ENCODE measurements around the gene SLC44A4. TPM values are rescaled to one million over a fixed set of nuclear protein-coding genes. Genes with fewer than 3 reads are reported as not detected.
A peak's percentile ranks its signal among the peaks of the same experiment; 100 is the strongest.

Gene SLC44A4
- total and polyA plus RNA-seq, 2 of the 8 experiments (the other 6 are each of a cell fraction or from before 2014, with no cell fraction given) = 4.8 to 7.0 TPM

GRCh38 chr6:31878222-31878621, 575 bp downstream of the SLC44A4 start:
- H4K20me1 ChIP-seq (replicated peaks in 1 of 2; ENCODE audit: control insufficient read depth in 1 of 2, insufficient read depth in 2 of 2, low read length in 2 of 2) = peaks cover 2 to 11% of the 10 kb centered on the region in 2 experiments
- H2BK15ac ChIP-seq (ENCODE audit: low read length) = no peak overlapping the region
- H2BK20ac ChIP-seq (ENCODE audit: low read length) = no peak overlapping the region
- DNase-seq (ENCODE audit: low read depth in 1 of 2, low spot score in 2 of 2) (no peak), FAIRE-seq (no peak)
- no peaks in the 10 kb centered on the region for H3K27me3 ChIP-seq (replicated peaks in 1 of 4; ENCODE audit: control insufficient read depth in 3 of 4, extremely low read depth in 1 of 4, insufficient read depth in 3 of 4, low read length in 3 of 4)
- peak overlapping the region in 1 of 4 experiments; percentile 46; a peak in 2 of 8 replicates for H3K4me3 ChIP-seq (ENCODE audit: extremely low read depth in 1 of 4, insufficient read depth in 2 of 4, low read depth in 3 of 4, low read length in 4 of 4)
- H3K9ac ChIP-seq (replicated peaks in 1 of 4; ENCODE audit: extremely low read depth in 1 of 4, low read depth in 3 of 4, low read length in 3 of 4) = no peak overlapping the region
- H4K5ac ChIP-seq (ENCODE audit: insufficient read length, low read depth, low read length) = no peak overlapping the region
- no peak overlapping the region for H3K23ac ChIP-seq (ENCODE audit: insufficient read length)
- H3K4me1 ChIP-seq (replicated peaks in 1 of 4; ENCODE audit: control insufficient read depth in 3 of 4, insufficient read depth in 4 of 4, low read length in 3 of 4) = peaks cover 0 to 11% (median 0%) of the 10 kb centered on the region in 4 experiments; a peak in 1 of 7 replicates
- no peaks in the 10 kb centered on the region for H3K23me2 ChIP-seq (ENCODE audit: low read depth, low read length)
- no peaks in the 10 kb centered on the region for H3K79me2 ChIP-seq (ENCODE audit: control insufficient read depth in 1 of 2, insufficient read depth in 2 of 2, low read length in 2 of 2)
- ChIA-PET POLR2A (ENCODE audit: partially characterized antibody) (interaction anchor here (0.6 to 5.6 kb wide), 8 partner anchors 8 to 82 kb away, joined by 3 to 47 read pairs (median 4); partner anchors contain the start of genes HSPA1B, NEU1 and VARS1), CTCF (ENCODE audit: partially characterized antibody) (interaction anchor here (0.6 to 8.1 kb wide), 4 partner anchors 10 to 87 kb away, joined by 3 to 59 read pairs (median 3); no protein-coding TSS in a partner anchor)
- no peak overlapping the region for H4K8ac ChIP-seq (ENCODE audit: extremely low read depth, insufficient read depth, low read length)
- H2BK5ac ChIP-seq (ENCODE audit: low read depth, low read length) = no peak overlapping the region
- no peak overlapping the region for H3K14ac ChIP-seq (ENCODE audit: insufficient read length)
- no peak overlapping the region for H3K27ac ChIP-seq (ENCODE audit: low read depth, low read length)
- no peak overlapping the region for H3K4ac ChIP-seq (replicated peaks; ENCODE audit: insufficient read length, low read depth, low read length)
- H2BK120ac ChIP-seq (replicated peaks; ENCODE audit: low read depth, low read length) = no peak overlapping the region
- no peak overlapping the region for H4K91ac ChIP-seq (replicated peaks; ENCODE audit: insufficient read length, low read length)
- no peak overlapping the region for H3K56ac ChIP-seq (replicated peaks; ENCODE audit: insufficient read length, low read depth, low read length)
- no peaks in the 10 kb centered on the region for H3K9me3 ChIP-seq (ENCODE audit: insufficient read depth in 2 of 2, low read depth in 1 of 2, low read length in 1 of 2)
- H3K36me3 ChIP-seq (ENCODE audit: control insufficient read depth in 2 of 4, insufficient read depth in 4 of 4, low read length in 3 of 4) = peaks cover 15 to 34% (median 29%) of the 10 kb centered on the region in 4 experiments
- peak overlapping the region; percentile 52 to 58; a peak in 3 of 4 replicates for H3K4me2 ChIP-seq (ENCODE audit: insufficient read depth in 1 of 2, low read depth in 2 of 2, low read length in 2 of 2)
- H2AK5ac ChIP-seq (ENCODE audit: low read depth, low read length) = no peak overlapping the region
- 94% methylated on average over 2 of the region's 3 CpGs; no CpG with 5 or more reads in 1 of the 2 experiments for WGBS, 2 experiments (ENCODE audit: extremely low coverage in 1 of 2, insufficient coverage in 1 of 2, insufficient read length in 1 of 2, insufficient replicate concordance in 2 of 2, low coverage in 1 of 2, low lambda C conversion rate in 2 of 2, missing lambda C conversion rate in 1 of 2)
- H2AFZ ChIP-seq (ENCODE audit: low read length) = no peak overlapping the region
- peak overlapping the region; percentile 48; the same call in 1 of the 2 replicates for H3K18ac ChIP-seq (ENCODE audit: extremely low read depth, low read length)
- no peaks in the 10 kb centered on the region; the same call in 1 of the 2 replicates for H3K79me1 ChIP-seq (ENCODE audit: low read depth, low read length)
- peak overlapping the region; percentile 39; the same call in 1 of the 2 replicates for H2BK12ac ChIP-seq (ENCODE audit: low read depth, low read length)
- no peak for TF ChIP-seq TCF12 (IDR thresholded peaks at IDR 0.05; ENCODE audit: low read depth, low read length)
- no peak for TF ChIP-seq SIX5 (IDR thresholded peaks at IDR 0.05; ENCODE audit: low read depth, low read length)
- TF ChIP-seq TBP (IDR thresholded peaks at IDR 0.05; ENCODE audit: low read depth, low read length) = no peak

Measured in H1 (cell line).